ENCODE results near the gene ATP5F1A.

- TF ChIP-seq GATA2 (IDR thresholded peaks at IDR 0.05; ENCODE audit: low read depth, low read length) (no peak), GATA3 (IDR thresholded peaks at IDR 0.05; ENCODE audit: low read depth, low read length) (no peak)
Measured at GRCh38 chr18:46141199-46141598, 43.1 kb upstream of the ATP5F1A start.

All from SH-SY5Y (cell line).